Stimulated activated CD8-positive, alpha-beta memory T cell treated with anti-CD3 and anti-CD28 coated beads, Interleukin-15, amount 100 ng/mL, for 1 hour (primary cell): Measurements from ENCODE around the gene KCNN3.

Source experiments
- DNase-seq: peaks from one replicate; pipeline ENCODE4 v3.0.0-alpha.2; 2020; ENCODE audit warnings: low read depth

KCNN3 gene

DNA sequence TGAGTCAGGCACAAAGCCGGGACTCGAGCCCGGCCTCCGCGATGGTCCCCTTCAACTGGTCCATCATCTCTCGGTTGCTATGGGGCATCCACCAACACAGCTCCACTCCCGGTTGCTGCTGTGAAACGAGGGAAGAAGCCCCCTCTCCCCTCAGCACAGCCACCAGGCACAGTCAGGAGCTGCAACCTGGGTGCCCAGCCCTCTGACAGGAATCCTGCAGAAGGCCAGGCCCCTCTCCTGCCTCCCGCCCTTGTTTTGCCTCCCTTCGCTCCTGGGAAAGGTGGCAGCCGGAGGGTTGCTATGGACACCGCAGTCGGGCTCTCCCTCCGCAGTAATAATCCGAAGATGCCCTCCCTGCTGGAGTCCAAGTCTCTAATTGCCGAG lies 8.9 kb upstream of the KCNN3 start:
- no peak for DNase-seq

DNA sequence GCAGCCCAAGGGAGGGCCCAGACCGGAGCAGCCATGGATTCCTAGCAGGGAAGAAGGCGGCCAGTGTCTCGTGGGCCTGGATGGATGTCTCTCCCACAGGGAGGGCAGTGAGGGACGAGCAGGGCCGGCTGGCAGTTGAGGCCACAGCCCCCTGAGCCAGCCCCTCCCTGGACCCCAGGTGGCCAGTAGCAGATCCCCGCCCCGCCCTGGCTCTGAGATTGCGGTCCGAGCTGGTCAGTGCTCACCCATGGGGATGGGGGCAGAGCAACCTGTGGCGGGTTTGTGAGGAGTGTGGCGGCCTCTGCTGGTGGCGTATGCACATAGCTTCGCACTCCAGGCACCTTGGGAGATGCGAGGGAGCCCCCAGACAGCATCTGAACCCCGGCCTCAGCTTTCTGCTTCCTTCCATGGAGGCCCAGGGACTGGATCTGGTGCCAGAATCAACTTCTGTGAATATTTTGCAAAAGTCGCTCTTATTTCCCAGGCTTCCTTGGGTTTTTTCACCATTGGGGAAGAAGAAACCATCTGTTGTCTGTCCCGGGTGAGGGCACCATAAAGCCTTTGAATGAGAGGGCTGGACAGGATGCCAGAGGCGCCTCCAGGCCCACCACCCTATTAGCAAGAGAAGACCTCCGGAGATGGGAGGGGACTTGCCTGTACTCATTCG lies 8.4 kb upstream of the KCNN3 start:
- DNase-seq = peak; percentile 59

DNA sequence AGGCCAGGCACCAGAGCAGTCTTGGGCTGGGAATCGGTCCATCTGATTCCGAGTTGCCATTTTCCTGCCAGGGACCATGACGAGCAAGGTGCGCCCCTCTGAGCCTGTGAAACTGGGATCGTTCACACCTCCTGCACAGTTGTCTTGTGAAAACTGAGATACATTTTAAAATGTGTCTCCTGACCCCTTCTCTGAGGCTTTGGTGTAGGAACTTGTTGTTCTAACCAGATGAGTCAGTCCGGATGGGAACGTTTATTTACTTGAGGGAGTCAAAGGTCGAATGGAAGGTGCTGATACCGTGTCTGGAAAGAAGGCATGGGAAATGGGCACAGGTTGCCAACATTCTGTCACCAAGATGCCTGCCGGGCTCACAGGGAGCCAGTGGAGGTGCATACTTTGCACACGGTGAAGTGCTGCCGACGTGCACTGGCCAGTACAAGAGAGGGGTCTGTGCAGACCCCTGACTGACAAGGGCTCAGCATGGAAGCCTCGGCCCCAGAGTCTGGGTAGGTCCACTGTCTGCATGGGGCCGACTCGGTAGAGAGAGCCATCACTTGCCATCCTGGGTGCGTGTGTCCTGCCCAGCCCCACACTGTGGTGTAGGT lies 7.4 kb upstream of the KCNN3 start:
- no peak for DNase-seq

DNA sequence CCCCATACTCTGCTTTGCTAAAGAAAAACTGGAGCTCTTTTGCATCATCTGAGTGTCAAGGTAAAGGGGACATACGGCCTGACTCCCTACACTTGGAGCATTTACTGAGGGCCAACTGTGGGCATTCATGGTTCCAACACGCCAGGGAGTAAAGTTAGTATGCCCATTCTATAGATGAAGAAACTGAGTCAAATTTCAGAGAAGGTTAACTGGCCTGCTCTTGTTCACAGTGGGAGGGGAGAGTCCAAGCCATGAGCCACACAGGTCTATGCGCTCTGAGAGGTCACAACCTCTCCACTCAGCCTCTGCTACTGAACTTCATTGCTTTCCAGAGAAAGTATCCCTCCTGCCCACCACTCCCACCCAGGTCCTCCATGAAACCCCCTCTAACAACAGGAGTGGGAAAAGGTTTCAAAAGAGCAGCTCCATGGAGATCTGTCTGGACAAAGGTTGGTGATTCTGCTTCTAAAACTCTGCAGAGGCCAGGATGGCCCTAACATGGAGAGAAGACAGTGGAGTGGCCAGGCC lies 6.8 kb upstream of the KCNN3 start:
- DNase-seq = no peak

DNA sequence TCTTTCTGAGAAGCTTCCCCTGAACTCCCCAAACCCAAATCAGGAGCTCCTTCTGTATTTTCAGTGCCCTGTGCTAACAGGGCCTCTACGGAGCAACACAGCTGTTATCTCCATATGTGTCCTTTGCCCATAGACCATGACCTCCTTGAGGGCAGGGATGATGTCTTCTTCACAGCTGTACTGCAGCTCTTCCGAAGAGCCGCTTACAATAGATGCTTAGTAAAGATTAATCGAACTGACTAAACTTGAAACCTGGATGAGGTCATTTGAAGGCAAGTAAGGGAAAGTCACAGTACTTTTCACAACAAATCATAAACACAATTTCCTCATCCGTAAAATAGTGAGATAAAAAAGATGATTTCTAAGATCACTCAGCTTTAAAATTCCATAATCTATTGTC lies 4.4 kb upstream of the KCNN3 start:
- DNase-seq = no peak

DNA sequence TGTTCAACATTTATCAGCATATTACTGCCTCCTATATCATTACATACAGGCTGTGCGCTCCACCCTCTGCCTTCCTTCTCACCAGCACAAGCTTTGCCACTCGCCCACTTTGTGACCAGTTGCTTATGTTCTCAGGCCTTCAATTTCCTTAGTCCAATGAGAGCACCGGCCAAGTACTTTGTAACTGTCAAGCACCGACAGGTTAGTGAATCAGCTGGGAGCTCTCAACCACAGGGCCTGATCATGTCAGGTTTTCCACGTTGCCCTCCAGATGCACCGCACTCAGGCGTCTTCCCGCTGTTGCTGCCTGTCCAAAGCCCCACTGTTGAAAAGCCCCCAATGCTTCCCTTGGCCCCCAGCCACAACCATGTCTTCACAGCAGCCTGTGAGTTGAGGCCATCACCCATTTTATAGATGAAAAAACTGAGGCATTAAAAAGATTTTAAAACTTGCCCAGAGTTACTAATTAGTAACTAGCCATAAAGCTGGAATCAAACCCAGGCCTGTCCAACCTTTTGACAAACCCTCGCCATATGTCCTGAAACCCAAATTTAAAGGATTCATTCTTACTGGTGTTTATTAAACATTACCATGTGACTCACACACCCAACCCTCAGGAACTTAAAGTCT lies 3.4 kb upstream of the KCNN3 start:
- no peak for DNase-seq

DNA sequence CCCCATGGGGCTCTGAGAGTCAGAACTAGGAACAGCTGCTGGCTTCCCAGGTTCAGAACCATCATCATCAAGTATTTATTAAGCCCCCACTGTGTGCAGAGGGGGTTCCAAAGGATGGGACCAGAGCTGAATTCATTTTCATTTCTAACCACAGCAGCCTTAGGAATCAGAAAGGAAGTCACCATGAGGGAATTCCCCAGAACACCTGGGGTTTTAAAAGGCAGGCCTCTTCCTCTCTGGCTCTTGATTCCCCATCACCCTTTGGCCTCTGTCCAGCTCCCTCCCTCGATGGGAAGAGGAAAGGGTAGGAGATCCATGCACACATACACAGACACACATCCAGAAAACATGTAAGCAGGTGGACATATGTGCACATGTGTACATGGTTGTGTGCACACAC lies 1.3 kb upstream of the KCNN3 start:
- no peak for DNase-seq

DNA sequence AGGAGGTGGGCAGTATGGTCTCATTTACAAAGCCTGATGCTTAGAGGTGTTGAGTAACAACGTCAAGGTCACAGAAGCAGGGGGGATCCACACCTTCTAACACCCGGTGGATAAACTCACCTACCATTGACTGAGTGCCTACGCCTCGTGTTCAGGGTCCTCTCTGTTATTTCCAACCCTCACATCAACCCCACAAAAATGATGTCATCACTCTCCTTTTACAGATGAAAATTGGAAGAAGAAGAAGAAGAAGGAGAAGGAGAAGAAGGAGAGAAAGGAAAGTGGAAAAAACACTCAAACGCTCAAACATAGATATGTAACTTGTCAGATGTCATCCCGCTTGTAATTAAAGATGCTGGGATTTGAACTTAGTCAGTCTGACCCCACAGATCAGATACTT lies 653 bp upstream of the KCNN3 start:
- no peak for DNase-seq

DNA sequence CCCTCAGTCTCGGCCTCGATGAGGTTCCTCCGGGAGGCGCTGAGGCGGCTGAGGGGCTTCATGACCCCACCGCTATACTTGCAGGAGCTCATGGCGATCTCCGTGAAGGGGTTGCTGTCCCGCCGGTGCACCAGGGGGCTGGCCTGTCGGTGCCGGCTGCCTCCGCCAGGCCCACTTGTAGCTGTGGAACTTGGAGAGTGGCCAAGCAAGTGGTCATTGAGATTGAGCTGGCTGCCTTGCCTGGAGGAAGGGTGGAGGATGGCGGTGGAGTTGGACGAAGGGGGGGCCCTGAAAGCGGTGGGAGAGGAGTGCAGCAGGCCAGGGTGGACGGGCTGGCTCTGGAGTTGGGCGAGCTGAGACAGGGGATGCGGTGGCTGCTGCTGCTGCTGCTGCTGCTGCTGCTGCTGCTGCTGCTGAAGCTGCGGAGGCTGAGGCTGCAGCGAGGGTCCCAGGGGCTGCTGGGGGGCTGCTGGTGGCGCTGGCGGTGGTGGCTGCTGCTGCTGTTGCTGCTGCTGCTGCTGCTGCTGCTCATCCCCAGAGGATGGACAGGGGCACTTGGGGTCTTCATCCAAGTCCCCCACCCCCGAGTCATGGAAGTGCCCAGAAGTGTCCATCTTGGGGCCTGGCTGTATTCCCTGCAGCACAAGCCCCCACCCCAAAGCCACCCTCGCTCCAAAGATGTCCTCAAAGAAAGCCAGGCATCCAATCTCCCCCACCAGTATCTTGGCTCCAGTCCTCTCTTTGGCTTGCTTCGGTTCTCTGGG lies 548 bp downstream of the KCNN3 start:
- no peak for DNase-seq

DNA sequence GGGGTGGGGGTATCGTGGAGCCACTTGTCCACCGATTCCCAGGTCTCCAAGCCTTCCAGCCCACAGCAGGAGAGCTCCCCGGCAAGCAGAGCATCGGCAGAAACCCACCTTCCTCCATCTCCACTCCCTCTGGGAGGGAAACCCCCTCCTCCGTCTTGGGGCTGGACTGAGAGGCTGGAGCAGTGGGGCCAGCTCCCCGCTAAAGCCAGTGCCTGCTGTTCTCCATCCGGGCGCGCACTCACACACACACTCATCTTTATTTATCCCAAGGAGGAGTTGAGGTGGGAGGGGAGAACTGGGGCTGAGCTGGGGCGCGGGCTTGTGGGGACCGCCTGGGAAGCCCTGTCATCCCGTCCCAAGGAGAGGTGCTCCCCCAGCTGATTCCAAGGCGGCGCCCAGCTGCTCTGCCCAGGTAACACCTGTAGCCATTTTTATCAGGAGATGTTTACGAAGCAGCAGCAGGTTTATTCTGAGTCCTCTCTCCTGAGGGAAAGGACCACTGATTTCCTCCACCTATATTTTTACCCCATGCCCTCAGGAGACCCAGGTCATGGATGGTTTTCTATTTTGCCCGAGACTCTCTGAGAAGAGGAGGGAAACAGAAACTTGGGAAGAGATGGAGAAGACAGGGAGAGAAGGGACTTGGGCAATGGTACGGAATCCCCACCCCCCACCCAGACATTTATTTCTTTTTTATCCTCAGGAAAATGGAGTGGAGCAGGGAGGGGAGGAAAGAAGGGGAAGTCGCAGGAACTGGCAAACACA lies 2.1 kb downstream of the KCNN3 start:
- DNase-seq = no peak

DNA sequence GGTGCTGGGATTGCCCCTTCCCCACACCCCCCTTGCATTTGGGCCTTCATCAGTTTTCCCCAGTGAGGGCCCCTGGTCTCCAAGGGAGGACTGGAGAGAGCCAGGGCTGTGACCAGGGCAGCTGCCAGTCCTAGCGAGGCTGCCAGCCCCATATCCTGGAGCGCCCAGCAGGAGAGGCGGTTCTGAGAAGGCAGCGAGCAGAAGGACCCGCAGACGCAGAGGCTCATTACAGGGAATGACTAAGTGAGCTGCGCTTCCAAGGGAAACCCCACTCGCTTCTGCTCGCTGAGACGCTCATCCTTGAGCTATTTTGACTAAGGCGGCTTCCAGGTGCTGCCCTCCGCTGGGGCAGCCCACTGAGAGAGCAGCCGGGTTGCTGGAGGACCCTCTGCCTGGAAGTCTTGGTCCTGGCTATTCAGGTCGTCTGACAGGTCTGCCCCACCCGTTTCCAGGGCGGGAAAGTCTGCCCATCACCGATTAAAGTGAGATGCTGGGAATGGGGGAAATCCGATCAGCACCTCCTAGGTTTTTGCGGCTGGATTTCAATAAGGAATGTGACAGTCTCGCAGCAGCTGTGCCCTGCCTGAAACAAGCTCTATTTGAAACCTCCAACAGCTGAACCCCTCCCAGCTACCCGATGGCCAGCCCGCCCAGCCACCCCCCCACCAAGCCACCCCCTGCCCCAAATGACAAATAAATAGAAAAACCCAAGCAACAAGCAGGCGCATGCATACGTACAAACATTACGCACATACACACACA lies 2.8 kb downstream of the KCNN3 start:
- no peak for DNase-seq

DNA sequence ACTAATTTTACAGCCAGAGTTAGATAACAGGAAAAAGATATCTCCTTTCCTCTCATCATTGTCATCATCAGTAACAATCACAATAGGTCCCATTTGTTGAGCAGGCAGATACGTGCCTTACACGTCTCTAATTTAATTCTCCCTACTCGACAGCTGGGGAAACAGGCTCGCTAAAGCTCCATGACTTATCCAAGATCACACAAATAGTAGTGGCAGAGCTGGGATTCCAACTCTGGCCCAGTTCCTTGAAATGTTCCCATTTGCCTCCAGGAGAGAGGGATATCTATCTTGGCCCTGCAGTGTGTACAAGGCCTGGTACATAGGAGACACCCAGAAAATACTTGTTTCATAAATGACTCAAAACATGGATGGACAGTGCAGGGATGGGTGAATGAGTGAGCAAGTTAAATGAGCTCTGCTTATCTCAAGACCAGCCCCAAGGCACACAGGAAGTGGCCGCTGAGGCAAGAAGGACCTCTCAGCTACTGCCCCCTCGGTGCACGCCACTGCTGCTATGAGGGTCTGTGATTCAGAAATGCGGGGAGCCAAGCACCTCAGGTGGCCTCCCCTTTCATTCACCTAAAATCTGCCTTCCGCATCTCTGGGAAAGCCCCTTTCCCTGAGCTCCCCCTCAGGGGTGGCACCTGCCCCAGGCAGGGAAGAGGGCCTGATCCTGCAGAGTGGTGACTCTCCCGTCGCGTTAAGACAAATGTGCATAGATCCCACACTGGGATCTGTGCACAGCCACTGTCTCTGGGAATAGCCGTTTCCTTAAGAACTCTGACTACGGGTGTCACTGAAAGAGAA lies 3.6 kb downstream of the KCNN3 start:
- no peak for DNase-seq

DNA sequence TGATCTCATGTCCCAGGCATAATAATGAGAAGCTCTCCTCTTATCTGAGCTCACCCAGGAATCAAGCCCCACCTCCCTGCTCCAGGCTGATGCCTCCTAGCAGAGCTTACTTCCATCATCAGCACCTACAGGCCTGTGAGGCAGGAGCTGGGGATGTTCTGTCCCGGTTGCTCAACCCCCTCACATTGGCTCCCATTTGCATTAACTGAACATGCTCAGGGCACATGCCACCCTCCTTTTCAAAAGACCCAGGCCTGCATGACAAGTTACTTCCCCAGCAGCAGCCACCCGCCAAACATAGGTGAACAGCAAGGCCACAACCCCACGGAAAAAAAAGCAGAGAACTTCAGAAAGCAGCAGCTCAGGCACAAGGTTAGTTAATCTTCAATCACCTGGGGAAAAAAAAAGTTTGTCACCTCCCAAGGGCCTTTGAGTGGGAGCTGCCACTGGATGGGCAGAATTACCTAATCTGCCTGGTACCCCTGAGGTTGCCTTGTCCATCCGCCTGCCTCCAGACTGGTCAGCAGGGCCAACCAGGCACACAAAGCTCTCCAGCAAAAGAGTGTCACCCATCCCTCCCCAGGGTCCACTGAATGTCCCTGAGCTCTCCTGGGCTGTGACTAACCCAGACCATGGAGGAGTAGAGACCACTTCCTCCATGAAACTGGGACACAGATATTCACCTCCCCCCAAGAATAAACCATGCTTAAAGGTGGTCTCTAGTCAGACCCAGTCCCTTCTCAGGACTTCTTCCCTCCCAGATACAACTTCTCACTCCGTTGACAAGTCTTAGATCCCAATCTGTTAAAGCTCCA lies 4.4 kb downstream of the KCNN3 start:
- no peak for DNase-seq

DNA sequence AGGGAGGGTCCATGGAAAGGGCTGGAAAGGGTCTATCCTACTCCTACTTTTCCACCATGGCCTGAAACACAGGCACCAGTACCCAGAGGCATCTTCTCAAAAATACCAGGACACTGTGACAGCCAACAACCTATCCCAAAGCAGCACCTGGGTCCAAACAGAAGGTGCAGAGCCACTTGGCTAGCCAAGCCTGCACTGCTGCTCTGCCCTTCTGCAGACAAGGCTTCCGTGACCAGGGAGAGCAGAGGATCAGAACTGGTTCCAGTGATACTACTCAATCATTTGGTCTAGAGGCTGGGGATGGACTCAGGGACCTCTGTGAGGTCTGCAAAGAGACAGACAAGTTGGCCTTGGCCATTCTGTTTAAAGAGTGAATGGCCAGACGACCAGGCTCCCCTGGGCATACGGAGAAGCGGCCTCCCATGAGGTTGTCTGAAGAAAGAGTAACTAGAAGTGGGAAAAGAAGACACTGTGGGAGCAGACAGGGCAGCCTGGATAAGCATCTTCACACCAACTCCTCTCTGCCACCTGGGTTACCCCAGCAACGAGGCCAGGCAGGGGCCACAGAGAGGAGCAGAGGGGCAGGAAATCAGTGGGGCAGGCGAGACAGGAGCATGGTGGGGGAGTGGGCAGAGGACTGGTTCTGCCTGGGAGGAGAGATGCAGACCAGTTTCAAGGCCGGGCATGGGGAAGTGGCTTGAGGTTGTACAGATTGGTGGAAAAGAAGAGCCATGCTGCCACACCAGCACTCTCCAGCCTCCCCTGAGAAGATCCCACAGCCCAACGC lies 5.7 kb downstream of the KCNN3 start:
- no peak for DNase-seq

DNA sequence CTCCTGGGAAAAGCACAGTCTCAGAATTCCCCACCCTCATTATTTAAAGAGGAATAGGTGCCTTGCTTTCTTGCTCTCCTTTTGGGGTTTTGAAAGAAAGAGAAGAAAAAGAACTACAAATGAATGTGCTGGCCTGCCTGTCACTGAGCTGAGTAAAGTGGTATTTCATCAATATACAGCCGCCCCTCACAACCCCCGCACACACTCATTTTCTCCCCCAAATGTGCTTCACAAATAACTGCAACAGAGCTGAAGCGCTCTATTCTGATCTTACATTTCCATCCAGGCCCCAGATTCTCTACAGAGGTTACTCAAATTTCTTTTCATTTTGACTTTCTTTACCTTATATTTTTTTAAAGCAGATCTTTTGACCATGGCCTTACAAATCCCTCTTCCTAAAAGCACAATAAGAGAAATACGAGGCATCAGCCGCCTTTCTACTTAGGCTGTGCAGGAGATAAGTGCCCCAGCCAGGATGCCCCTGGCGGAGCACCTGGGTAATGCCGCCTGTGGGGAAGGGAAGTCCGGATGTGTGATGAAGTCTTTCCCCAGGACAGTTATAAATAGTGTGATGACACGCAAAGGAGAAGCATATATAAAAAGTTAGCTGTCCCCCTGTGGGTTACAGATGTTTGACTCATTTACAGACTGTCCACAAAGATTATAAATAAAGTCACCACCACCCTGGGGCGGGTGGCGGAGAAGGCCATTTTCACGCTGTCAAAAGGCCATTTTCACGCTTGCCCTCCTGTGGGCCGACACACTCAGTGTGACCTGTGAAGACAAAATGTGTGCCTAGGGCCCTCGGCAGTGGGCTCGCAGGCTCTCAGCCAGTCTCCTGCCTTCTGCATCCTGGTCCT lies 6.5 kb downstream of the KCNN3 start:
- DNase-seq = no peak

DNA sequence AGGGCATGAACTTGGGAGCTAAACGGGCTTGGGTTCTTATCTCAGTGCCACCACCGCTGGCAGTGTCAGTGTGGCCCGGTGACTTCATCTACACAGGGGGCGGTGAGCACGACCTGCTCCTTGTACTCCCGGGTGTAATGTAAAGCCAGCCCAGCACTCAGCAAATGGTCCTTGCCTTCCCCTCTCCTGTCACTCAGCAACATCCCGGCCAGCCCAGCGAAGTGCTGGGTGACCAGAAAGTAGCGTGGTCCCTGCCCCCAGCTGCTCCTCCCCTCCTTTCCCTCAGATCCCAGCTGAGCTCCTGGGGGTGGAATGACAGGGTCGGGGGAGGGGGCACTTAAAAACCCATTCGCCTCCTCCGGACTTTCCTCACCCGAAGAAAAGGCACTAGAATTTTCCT lies 7.2 kb downstream of the KCNN3 start:
- DNase-seq = no peak

DNA sequence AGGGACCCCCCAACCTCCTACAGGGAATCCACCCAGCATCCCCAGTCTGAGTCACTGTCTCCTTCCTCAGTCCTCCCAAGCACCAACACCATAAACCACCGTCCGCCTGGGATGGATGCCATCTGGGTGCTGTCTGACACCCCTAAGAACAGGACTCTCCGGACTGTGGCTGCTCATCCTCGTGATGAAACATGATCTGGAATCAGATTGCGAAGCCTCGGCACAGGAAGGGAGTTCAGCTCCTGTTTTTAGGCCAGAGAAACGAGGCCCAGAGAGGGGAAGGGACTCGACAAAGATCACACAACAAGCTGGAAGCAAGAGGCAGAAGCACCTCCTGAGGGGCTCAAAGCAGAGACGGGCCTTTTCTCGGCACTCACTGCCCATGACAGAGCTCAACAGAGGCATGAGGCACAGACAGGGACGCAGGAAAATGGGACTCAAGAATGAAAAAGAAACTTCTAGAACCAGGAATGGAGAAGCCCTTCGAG lies 8.4 kb downstream of the KCNN3 start:
- DNase-seq = no peak
